CD4-positive, CD25-positive, alpha-beta regulatory T cell (primary cell): ENCODE data around the gene TMEM119. TPM values are rescaled to one million over a fixed set of nuclear protein-coding genes. Genes with fewer than 3 reads are reported as not detected.

Experiments used
- ATAC-seq, 2 donors: fragments of 150-1000 bp; cut with Tn5 transposase; one replicate each; pipeline ENCODE4 v1.10.0; 2021; ENCODE audit warnings: low read depth in 2 of 2, moderate number of reproducible peaks in 2 of 2, moderate library complexity in 1 of 2
- DNase-seq, 3 donors: peaks; one replicate each; pipeline versions ENCODE4 v3.0.0 to v3.0.0-alpha.2; 2012 to 2022; ENCODE audit warnings: mixed read lengths in 1 of 3
- H3K27ac ChIP-seq: one replicate; pipeline ENCODE4 v1.7.0; 2013; ENCODE audit warnings: mild to moderate bottlenecking, low read length; ENCODE audit not compliant: insufficient read depth, poor library complexity, severe bottlenecking
- H3K27me3 ChIP-seq: one replicate; pipeline ENCODE4 v1.7.0; 2013; ENCODE audit warnings: low read length; ENCODE audit not compliant: control insufficient read depth, insufficient read depth
- H3K36me3 ChIP-seq: one replicate; pipeline ENCODE4 v1.7.0; 2013; ENCODE audit warnings: mild to moderate bottlenecking, low read length, moderate library complexity; ENCODE audit not compliant: control insufficient read depth, insufficient read depth
- H3K4me1 ChIP-seq: 2 replicates; pipeline ENCODE4 v1.7.0; 2013; ENCODE audit warnings: mild to moderate bottlenecking, low read length; ENCODE audit not compliant: insufficient read depth, control insufficient read depth, poor library complexity, severe bottlenecking
- H3K4me3 ChIP-seq: one replicate; pipeline ENCODE4 v1.7.0; 2013; ENCODE audit warnings: low read depth, mild to moderate bottlenecking, low read length, moderate library complexity
- H3K9me3 ChIP-seq, 2 experiments: 1 replicate in 1 of 2; 2 replicates in 1 of 2; pipeline ENCODE4 v1.7.0; 2013; ENCODE audit warnings: low read length in 2 of 2, mild to moderate bottlenecking in 1 of 2, moderate library complexity in 1 of 2; ENCODE audit not compliant: control insufficient read depth in 2 of 2
- H3K27ac Mint-ChIP-seq, 3 donors: one replicate each; pipeline ENCODE4 v1.8.0; 2020 to 2022; ENCODE audit warnings: mild to moderate bottlenecking in 3 of 3, mixed read lengths in 3 of 3, moderate library complexity in 2 of 3
- H3K27me3 Mint-ChIP-seq: one replicate; pipeline ENCODE4 v1.8.0; 2022; ENCODE audit warnings: mild to moderate bottlenecking, mixed read lengths
- H3K36me3 Mint-ChIP-seq: one replicate; pipeline ENCODE4 v1.8.0; 2020; ENCODE audit warnings: mixed read lengths
- H3K4me1 Mint-ChIP-seq, 4 donors: one replicate each; pipeline ENCODE4 v1.8.0; 2020 to 2022; ENCODE audit warnings: mixed read lengths in 4 of 4, mild to moderate bottlenecking in 1 of 4
- H3K4me3 Mint-ChIP-seq, 4 donors: one replicate each; pipeline ENCODE4 v1.8.0; 2020 to 2022; ENCODE audit warnings: mild to moderate bottlenecking in 4 of 4, mixed read lengths in 4 of 4, moderate library complexity in 3 of 4
- H3K9me3 Mint-ChIP-seq, 7 donors: one replicate each; pipeline ENCODE4 v1.8.0; 2020 to 2022; ENCODE audit warnings: mixed read lengths in 7 of 7, mild to moderate bottlenecking in 3 of 7, moderate library complexity in 2 of 7
- polyA plus RNA-seq, 4 donors: library from polyadenylated mRNA; unstranded; fragments of 300-500 nt; fragmentation: Illumina TruSeq; gene quantifications; one replicate each; pipeline ENCODE4 v1.2.3, GENCODE V29; 2021
- total RNA-seq: library from RNA; stranded (reverse); gene quantifications from one replicate; pipeline ENCODE4 v1.2.3, GENCODE V29; 2022

The TMEM119 gene
- total and polyA plus RNA-seq, 5 donors from 2014 or later = 0.90 to 5.9 (median 2.5) TPM; not detected in 1

- Histone ChIP-seq H3K27ac (no peak overlapping the region), H3K27me3 (no peaks in the 10 kb centered on the region), H3K4me3 (peak overlapping the region; percentile 49), H3K36me3 (peaks cover 31% of the 10 kb centered on the region), H3K4me1 (peaks cover 22% of the 10 kb centered on the region), H3K9me3 (no peaks in the 10 kb centered on the region)
- Mint-ChIP-seq H3K9me3 (no peaks in the 10 kb centered on the region), H3K4me3 (peak overlapping the region in 3 of 4 donors; percentile 21 to 91 (median 36)), H3K27me3 (no peaks in the 10 kb centered on the region), H3K27ac (no peak overlapping the region), H3K4me1 (peaks cover 12 to 76% (median 64%) of the 10 kb centered on the region in 4 donors), H3K36me3 (peaks cover 23% of the 10 kb centered on the region)
- ATAC-seq (no peak), DNase-seq (no peak)
Measured at GRCh38 chr12:108551535-108551934, 46.3 kb downstream of the TMEM119 start.

GRCh38 chr12:108548954-108549521, 48.8 kb downstream of the TMEM119 start:
- no peak overlapping the region for H3K27ac ChIP-seq
- H3K4me3 ChIP-seq = no peak overlapping the region
- Mint-ChIP-seq H3K36me3 (peaks cover 29% of the 10 kb centered on the region), H3K27me3 (no peaks in the 10 kb centered on the region), H3K4me3 (no peak overlapping the region), H3K9me3 (no peaks in the 10 kb centered on the region), H3K27ac (peak overlapping the region in 1 of 3 donors; percentile 32), H3K4me1 (peaks cover 7 to 56% (median 53%) of the 10 kb centered on the region in 4 donors)
- H3K27me3 ChIP-seq = no peaks in the 10 kb centered on the region
- H3K4me1 ChIP-seq = peaks cover 9% of the 10 kb centered on the region
- DNase-seq (no peak), ATAC-seq (no peak)
- peaks cover 50% of the 10 kb centered on the region for H3K36me3 ChIP-seq
- H3K9me3 ChIP-seq = no peaks in the 10 kb centered on the region

- no peaks in the 10 kb centered on the region for H3K9me3 ChIP-seq
- peaks cover 5% of the 10 kb centered on the region for H3K4me1 ChIP-seq
- DNase-seq (no peak), ATAC-seq (no peak)
- H3K27me3 Mint-ChIP-seq = no peaks in the 10 kb centered on the region
- no peak overlapping the region for H3K4me3 Mint-ChIP-seq
- H3K27ac Mint-ChIP-seq = no peak overlapping the region
- no peaks in the 10 kb centered on the region for H3K27me3 ChIP-seq
- H3K36me3 Mint-ChIP-seq = peaks cover 41% of the 10 kb centered on the region
- H3K9me3 Mint-ChIP-seq = no peaks in the 10 kb centered on the region
- peaks cover 7 to 44% (median 42%) of the 10 kb centered on the region in 4 donors for H3K4me1 Mint-ChIP-seq
- H3K36me3 ChIP-seq = peaks cover 62% of the 10 kb centered on the region
- H3K27ac ChIP-seq = peak overlapping the region; percentile 1
- H3K4me3 ChIP-seq = no peak overlapping the region
Measured at GRCh38 chr12:108547686-108548085, 50.2 kb downstream of the TMEM119 start.

- ATAC-seq = no peak
- H3K36me3 Mint-ChIP-seq = peaks cover 45% of the 10 kb centered on the region
Measured at GRCh38 chr12:108543652-108544051, 54.2 kb downstream of the TMEM119 start.

GRCh38 chr12:108542320-108542719, 55.6 kb downstream of the TMEM119 start:
- no peaks in the 10 kb centered on the region for H3K27me3 Mint-ChIP-seq
- no peak overlapping the region for H3K4me3 Mint-ChIP-seq
- peaks cover 45% of the 10 kb centered on the region for H3K36me3 Mint-ChIP-seq
- H3K4me3 ChIP-seq = no peak overlapping the region
- peaks cover 5 to 17% (median 15%) of the 10 kb centered on the region in 4 donors for H3K4me1 Mint-ChIP-seq
- ATAC-seq = no peak
- no peak for DNase-seq
- H3K9me3 Mint-ChIP-seq = no peaks in the 10 kb centered on the region
- H3K27me3 ChIP-seq = no peaks in the 10 kb centered on the region
- H3K9me3 ChIP-seq = no peaks in the 10 kb centered on the region
- H3K27ac Mint-ChIP-seq = peak overlapping the region in 1 of 3 donors; percentile 27
- no peaks in the 10 kb centered on the region for H3K4me1 ChIP-seq
- no peak overlapping the region for H3K27ac ChIP-seq
- H3K36me3 ChIP-seq = peaks cover 83% of the 10 kb centered on the region

More at GRCh38 chr12:108543652-108544051, 54.2 kb downstream of the TMEM119 start:
- Mint-ChIP-seq H3K27me3 (no peaks in the 10 kb centered on the region), H3K4me3 (no peak overlapping the region), H3K4me1 (peaks cover 5 to 24% (median 18%) of the 10 kb centered on the region in 4 donors), H3K9me3 (no peaks in the 10 kb centered on the region), H3K27ac (peak overlapping the region in 1 of 3 donors; percentile 39)
- H3K4me1 ChIP-seq = no peaks in the 10 kb centered on the region
- H3K4me3 ChIP-seq = no peak overlapping the region
- no peak overlapping the region for H3K27ac ChIP-seq
- no peaks in the 10 kb centered on the region for H3K9me3 ChIP-seq
- peaks cover 82% of the 10 kb centered on the region for H3K36me3 ChIP-seq
- H3K27me3 ChIP-seq = no peaks in the 10 kb centered on the region
- no peak for DNase-seq

Other genes starting within 250 kb of the TMEM119 start
- 5.4 TPM for gene FICD, start 82.8 kb downstream of the TMEM119 start, total RNA-seq
- gene FICD, start 82.8 kb downstream of the TMEM119 start, polyA plus RNA-seq = 1 to 10 TPM in 3 of 4 donors, under 1 TPM in 1; 0.79 to 4.7 (median 2.3) TPM
- 107 TPM for gene SART3, start 36.9 kb downstream of the TMEM119 start, total RNA-seq
- gene SART3, start 36.9 kb downstream of the TMEM119 start, polyA plus RNA-seq = 10 to 100 TPM; 25.3 to 37.6 (median 32.2) TPM
- gene ISCU, start 35.5 kb downstream of the TMEM119 start, total RNA-seq = 173 TPM
- 100 to 1,000 TPM; 241 to 295 (median 260) TPM for gene ISCU, start 35.5 kb downstream of the TMEM119 start, polyA plus RNA-seq
- gene SELPLG, start 35.8 kb upstream of the TMEM119 start, total RNA-seq = 218 TPM
- gene SELPLG, start 35.8 kb upstream of the TMEM119 start, polyA plus RNA-seq = 100 to 1,000 TPM; 722 to 844 (median 818) TPM
- 22.8 TPM for gene CORO1C, start 133.4 kb upstream of the TMEM119 start, total RNA-seq
- gene CORO1C, start 133.4 kb upstream of the TMEM119 start, polyA plus RNA-seq = 10 to 100 TPM in 3 of 4 donors, 1 to 10 TPM in 1; 9.4 to 21.4 (median 16.5) TPM